Measurements from ENCODE around the gene CAMKK1.

Gene CAMKK1

DNA sequence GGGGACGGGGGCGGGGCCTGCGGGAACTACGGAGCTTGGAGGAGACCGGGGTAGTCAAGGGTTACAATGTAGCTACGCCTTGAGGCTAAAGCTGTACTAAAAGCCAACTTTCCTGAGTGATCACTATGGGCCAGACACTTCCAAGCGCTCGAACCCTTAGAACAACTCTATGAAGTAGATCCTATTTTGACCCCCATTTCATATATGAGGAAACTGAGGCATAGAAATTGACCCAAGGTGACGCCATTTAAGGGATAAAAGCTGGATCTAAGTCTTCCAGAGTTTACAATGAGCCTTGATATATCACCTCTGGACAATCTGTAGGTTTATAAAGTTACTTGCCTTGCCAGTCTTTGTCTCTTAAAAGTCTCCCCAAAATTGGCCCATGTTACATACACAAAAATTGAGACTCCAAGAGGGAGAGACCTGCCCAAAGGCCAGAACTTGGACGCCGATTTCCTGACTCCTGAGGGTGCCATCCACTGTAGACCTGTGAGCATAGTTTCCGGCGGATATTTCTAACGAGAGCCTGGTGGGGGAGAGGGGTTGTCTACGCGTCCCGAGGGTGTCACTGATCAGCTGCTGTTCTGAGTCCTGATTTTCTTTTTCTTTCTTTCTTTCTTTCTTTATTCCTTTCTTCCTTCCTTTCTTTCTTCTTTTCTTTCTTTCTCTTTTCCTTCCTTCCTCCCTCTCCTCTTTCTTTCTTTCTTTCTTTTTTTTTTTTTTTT lies 46.3 kb downstream of the CAMKK1 start:
- TF ChIP-seq, protein P1, sequence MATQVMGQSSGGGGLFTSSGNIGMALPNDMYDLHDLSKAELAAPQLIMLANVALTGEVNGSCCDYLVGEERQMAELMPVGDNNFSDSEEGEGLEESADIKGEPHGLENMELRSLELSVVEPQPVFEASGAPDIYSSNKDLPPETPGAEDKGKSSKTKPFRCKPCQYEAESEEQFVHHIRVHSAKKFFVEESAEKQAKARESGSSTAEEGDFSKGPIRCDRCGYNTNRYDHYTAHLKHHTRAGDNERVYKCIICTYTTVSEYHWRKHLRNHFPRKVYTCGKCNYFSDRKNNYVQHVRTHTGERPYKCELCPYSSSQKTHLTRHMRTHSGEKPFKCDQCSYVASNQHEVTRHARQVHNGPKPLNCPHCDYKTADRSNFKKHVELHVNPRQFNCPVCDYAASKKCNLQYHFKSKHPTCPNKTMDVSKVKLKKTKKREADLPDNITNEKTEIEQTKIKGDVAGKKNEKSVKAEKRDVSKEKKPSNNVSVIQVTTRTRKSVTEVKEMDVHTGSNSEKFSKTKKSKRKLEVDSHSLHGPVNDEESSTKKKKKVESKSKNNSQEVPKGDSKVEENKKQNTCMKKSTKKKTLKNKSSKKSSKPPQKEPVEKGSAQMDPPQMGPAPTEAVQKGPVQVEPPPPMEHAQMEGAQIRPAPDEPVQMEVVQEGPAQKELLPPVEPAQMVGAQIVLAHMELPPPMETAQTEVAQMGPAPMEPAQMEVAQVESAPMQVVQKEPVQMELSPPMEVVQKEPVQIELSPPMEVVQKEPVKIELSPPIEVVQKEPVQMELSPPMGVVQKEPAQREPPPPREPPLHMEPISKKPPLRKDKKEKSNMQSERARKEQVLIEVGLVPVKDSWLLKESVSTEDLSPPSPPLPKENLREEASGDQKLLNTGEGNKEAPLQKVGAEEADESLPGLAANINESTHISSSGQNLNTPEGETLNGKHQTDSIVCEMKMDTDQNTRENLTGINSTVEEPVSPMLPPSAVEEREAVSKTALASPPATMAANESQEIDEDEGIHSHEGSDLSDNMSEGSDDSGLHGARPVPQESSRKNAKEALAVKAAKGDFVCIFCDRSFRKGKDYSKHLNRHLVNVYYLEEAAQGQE (IDR thresholded peaks at IDR 0.05; ENCODE audit: insufficient read depth in 1 of 2, low read depth in 2 of 2, low read length in 2 of 2) = no peak
- TF ChIP-seq FOXP2 (optimal IDR thresholded peaks at IDR 0.05; ENCODE audit: borderline replicate concordance, extremely low read depth, extremely low read length, insufficient read depth) = no peak
- no peak for TF ChIP-seq SIN3A (IDR thresholded peaks at IDR 0.05; ENCODE audit: borderline replicate concordance, insufficient read depth, low read length)
- no peak for TF ChIP-seq POLR2AphosphoS5 (IDR thresholded peaks at IDR 0.05; ENCODE audit: low read depth, low read length)
- no peak for TF ChIP-seq TAF1 (IDR thresholded peaks at IDR 0.05; ENCODE audit: borderline replicate concordance, insufficient read depth, low read length)

DNA sequence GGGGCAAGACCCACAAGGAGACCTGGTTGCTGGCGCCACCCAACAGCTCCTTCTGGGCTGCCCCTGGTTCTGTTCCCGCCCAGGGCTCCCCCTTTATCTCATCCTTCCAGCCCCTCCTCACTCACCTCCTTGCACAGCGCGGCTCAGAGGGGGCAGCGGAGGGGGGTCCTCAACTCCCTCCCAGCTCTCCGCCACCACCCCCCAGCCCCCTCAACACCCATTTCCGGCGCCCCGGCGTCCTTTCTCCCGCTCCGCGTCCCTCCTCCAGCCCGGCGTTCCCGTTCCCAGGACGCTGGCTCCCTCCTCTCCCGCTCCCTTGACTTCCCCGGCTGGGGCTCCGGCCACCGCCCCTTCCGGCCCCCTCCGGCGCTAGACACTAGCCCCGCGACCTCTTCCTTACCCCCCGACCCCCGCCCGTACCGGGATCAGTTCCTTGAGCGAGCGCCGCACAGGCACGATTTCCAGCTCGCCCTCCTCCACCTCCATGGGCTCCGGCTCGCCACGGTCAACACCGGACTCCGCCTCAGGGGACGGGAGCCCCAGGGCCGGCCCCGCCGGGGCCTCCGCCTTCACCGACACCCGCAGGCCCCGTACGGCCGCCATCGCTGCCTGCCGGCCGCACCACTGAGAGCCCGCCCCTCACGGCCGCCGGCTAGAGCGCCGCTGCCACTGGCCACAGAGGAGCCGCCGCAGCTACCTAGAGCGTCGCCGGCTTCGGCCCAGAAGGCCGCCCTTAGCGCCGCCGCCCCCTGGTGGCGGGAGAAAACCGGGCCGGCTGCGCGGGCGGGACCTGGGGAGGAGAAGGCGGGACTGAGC lies 47.0 kb downstream of the CAMKK1 start, which contains the start of gene NCBP3:
Gene NCBP3 (minus strand): TSS at position 626 of the 816 bp plus-strand sequence. CDS start 23 bp downstream, at position 603.
- peak; percentile 83 for TF ChIP-seq FOXP2 (optimal IDR thresholded peaks at IDR 0.05; ENCODE audit: borderline replicate concordance, extremely low read depth, extremely low read length, insufficient read depth)
- peak; percentile 92 for TF ChIP-seq POLR2AphosphoS5 (IDR thresholded peaks at IDR 0.05; ENCODE audit: low read depth, low read length)
- TF ChIP-seq TAF1 (IDR thresholded peaks at IDR 0.05; ENCODE audit: borderline replicate concordance, insufficient read depth, low read length) = peak; percentile 87
- peak; percentile 85; the same call in 1 of the 2 replicates for TF ChIP-seq SIN3A (IDR thresholded peaks at IDR 0.05; ENCODE audit: borderline replicate concordance, insufficient read depth, low read length)
- TF ChIP-seq, protein P1 (IDR thresholded peaks at IDR 0.05; ENCODE audit: insufficient read depth in 1 of 2, low read depth in 2 of 2, low read length in 2 of 2) = peak in 1 of 2 experiments; percentile 17; a peak in 1 of 4 replicates

- TF ChIP-seq TAF1 (IDR thresholded peaks at IDR 0.05; ENCODE audit: borderline replicate concordance, insufficient read depth, low read length) (no peak), SIN3A (IDR thresholded peaks at IDR 0.05; ENCODE audit: borderline replicate concordance, insufficient read depth, low read length) (no peak), FOXP2 (optimal IDR thresholded peaks at IDR 0.05; ENCODE audit: borderline replicate concordance, extremely low read depth, extremely low read length, insufficient read depth) (no peak), POLR2AphosphoS5 (IDR thresholded peaks at IDR 0.05; ENCODE audit: low read depth, low read length) (no peak)
- TF ChIP-seq, protein P1 (IDR thresholded peaks at IDR 0.05; ENCODE audit: insufficient read depth in 1 of 2, low read depth in 2 of 2, low read length in 2 of 2) = no peak
These were observed 47.6 kb downstream of the CAMKK1 start for GRCh38 chr17:3845291-3845620.

- TF ChIP-seq POLR2AphosphoS5 (IDR thresholded peaks at IDR 0.05; ENCODE audit: low read depth, low read length) (no peak), TAF1 (IDR thresholded peaks at IDR 0.05; ENCODE audit: borderline replicate concordance, insufficient read depth, low read length) (no peak), SIN3A (IDR thresholded peaks at IDR 0.05; ENCODE audit: borderline replicate concordance, insufficient read depth, low read length) (no peak), FOXP2 (optimal IDR thresholded peaks at IDR 0.05; ENCODE audit: borderline replicate concordance, extremely low read depth, extremely low read length, insufficient read depth) (no peak)
- TF ChIP-seq, protein P1 (IDR thresholded peaks at IDR 0.05; ENCODE audit: insufficient read depth in 1 of 2, low read depth in 2 of 2, low read length in 2 of 2) = no peak
These were observed 48.8 kb downstream of the CAMKK1 start for GRCh38 chr17:3843935-3844516.
